Posterior vena cava (tissue), 2 donors: ENCODE measurements around the gene SCN8A. TPM values are rescaled to one million over a fixed set of nuclear protein-coding genes. Genes with fewer than 3 reads are reported as not detected.
A peak's percentile ranks its signal among the peaks of the same experiment; 100 is the strongest.
"Not testable (repeated sequence)": the region's sequence is repeated elsewhere in the genome, so short reads cannot be mapped to it uniquely, and the experiment has no call there.

Experiments used
- DNase-seq: peaks from one replicate; pipeline ENCODE4 v3.0.0-alpha.2; 2020; ENCODE audit warnings: low spot score
- intact Hi-C, 2 donors: fragments of 100-400 bp; cut with DNase I; formaldehyde crosslinking; loops; one replicate each; pipeline versions ENCODE4 v1.14.1 to v1.14.2; 2022 to 2023
- long read RNA-seq, 2 donors: library from polyadenylated mRNA; unstranded; transcript quantifications; one replicate each; pipeline ENCODE4 v2.0.0, GENCODE V29; 2020 to 2021
- total RNA-seq, 2 donors: library from RNA; stranded (reverse); fragmentation: NEBNext Ultra II Directional; extraction: Animal tissue kit (Norgen Biotek cat#: 25700); gene quantifications; one replicate each; pipeline ENCODE4 v1.2.1, GENCODE V29; 2021
- donor health status: DM: yes; HTN: yes; CAD: no.
- donor health status: DM: yes; HTN: yes; CAD: no.

The SCN8A gene
- under 1 TPM; 0.65 to 0.81 TPM for total RNA-seq
- long read RNA-seq, donor 1, result 0 reads
- long read RNA-seq, donor 2, partial matches to known transcripts, result 0 of 1 reads
- long read RNA-seq, donor 2, other reads (novel, unspliced or antisense), result 1 of 1 reads

DNA sequence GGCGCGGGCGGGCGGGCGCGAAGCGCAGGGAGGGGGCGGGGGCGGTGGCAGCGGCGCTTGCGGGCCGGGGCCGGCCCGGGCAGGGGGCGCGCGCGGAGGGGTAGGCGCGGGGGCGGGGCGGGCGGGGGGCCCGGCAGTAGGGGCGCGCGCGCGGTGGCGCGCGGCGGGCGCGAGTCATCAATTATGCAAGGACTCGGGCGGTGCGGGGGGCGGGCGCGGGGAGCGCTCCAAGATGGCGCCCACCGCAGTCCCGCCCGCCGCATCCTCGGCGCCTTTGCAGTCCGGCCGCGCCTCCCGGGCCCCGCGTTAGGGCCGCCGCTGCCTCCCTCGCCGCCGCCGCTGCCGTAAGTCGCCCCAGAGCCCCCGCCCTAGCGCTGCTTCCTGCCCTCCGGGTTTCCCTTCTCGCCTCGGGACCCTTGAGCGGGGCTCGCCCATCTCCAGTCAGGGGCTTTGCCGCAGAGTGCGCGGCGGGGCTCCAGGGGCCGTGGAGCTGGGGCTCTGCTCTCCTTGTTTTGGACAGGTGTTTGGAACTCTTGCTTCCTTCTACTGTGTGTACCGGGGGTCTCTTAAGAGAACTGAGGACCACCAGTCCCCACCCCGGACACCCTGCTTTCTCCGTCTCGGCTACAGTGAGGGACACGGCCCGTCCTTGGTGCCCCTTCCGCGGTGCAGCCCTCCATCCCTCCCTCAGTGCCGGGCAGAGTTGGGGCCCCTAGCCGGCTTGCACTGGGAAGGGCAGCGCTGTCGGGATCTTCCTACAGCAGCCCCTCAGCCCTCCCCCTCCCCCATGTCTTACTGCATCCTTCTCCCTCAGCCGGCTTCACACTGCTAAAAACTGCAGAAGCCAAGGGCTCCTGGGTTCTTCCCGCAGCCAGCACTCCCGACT, at the start of gene SCN8A:
Gene SCN8A, plus strand, starts transcription at position 218 of the 886 bp plus-strand sequence. CDS start 71,585 bp downstream, outside the sequence.
- intact Hi-C loops, result no loop called here

DNA sequence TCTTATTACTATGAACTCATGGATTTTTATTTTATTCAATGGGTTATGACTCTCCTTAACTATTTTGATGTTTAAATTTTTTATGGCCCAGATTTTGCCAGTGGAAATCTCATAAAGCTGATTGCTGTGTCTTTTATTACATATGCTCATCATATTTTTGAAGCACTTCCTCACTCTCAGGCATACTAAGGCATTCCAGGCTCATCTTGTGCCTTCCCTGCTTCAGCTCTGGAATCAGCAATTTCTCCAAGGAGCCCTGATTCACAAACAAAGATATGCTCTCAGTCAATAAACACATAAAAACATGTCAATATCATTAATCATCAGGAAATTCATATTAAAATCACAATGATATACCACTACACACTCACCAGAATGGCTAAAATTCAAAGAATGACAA, 44.9 kb upstream of the SCN8A start:
- intact Hi-C loops, result no loop called here
- DNase-seq, result no peak

More for the DNA sequence above, at the start of gene SCN8A:
- no peak for DNase-seq

DNA sequence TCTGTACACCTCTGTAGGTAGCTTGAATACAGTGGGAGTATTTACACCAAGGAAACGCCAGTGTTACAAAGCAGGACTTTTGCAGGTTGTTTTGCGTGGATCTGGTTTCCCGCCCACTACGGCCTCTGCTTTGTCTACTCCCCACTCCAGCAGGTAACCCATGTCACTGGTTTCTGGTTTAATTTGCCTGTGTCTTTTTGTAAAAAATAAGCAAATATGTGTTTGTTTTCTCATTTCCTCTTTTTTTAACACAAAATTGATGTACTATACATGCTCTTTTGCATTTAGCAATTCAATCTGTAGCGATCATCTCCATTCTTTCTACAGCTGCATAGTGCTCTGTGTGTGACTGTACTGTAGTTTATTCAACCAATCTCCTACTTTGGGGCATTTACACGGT, 43.4 kb upstream of the SCN8A start:
- intact Hi-C loops, result no loop called here
- DNase-seq, result no peak

DNA sequence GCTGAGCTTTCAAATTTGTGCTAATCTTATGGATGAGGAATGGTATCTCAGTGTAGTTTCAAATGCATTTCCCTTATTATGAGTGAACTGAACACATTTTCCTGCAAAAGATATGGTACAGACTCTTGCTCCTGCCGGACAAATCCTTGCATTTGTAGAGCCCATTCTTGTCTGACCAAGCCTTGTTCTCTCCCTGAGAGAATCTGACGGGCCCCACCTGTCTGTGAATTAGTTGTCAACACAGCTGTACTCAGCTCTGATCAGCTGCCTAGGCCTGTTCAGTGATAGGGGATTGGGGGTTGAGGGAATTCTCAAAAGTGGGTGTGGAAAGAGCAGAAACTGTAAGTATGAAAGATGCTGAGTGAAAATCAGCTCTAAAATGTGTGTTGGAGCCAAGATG, 42.8 kb upstream of the SCN8A start:
- DNase-seq, result peak; percentile 18
- intact Hi-C loops, result no loop called here

DNA sequence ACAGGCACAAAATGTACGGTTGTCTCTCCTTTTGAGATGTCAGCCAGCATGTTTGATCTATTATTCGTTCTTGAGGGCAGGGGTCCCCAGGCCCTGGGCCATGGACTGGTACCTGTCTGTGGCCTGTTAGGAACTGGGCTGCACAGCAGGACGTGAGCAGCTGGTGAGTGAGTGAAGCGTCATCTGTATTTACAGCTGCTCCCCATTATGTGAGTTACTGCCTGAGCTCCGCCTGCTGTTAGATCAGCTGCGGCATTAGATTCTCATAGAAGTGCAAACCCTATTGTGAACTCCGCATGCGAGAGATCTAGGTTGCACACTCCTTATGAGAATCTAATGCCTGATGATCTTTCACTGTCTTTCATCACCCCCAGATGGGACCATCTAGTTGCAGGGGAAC, 41.4 kb upstream of the SCN8A start:
- intact Hi-C loops, result no loop called here
- no peak for DNase-seq

DNA sequence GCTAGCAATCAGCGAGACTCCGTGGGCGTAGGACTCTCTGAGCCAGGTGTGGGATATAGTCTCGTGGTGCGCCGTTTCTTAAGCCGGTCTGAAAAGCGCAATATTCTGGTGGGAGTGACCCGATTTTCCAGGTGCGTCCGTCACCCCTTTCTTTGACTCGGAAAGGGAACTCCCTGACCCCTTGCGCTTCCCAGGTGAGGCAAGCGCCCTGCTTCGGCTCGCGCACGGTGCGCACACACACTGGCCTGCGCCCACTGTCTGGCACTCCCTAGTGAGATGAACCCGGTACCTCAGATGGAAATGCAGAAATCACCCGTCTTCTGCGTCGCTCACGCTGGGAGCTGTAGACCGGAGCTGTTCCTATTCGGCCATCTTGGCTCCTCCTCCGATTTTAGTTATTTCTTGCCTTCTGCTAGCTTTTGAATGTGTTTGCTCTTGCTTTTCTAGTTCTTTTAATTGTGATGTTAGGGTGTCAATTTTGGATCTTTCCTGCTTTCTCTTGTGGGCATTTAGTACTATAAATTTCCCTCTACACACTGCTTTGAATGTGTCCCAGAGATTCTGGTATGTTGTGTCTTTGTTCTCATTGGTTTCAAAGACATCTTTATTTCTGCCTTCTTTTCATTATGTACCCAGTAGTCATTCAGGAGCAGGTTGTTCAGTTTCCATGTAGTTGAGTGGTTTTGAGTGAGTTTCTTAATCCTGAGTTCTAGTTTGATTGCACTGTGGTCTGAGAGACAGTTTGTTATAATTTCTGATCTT, 22.6 kb upstream of the SCN8A start:
- DNase-seq, intact Hi-C loops: not testable (repeated sequence)

DNA sequence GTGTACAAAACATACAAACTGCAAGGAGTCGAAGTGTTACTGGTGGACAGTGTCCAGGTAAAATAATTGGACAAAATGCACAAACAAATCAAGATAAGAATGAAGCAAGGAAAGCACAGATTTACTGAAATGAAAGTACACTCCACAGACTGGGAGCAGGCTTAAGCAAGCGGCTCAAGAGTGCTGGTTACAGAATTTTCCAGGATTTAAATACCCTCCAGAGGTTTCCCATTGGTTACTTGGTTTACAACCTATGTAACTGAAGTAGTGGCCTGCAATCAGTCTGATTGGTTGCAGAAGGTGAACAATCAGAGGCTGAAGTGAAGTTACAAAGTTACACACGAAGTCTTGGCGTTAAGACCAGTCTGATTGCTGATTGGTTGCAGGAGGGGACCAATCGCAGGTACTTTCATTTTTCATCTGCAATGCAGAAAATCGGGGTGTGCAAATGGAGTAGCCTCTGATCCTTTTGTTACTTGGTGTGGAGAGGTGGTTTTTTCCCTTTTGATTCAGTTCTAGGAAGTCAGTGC, 11.6 kb upstream of the SCN8A start:
- no peak for DNase-seq
- intact Hi-C loops, result no loop called here

DNA sequence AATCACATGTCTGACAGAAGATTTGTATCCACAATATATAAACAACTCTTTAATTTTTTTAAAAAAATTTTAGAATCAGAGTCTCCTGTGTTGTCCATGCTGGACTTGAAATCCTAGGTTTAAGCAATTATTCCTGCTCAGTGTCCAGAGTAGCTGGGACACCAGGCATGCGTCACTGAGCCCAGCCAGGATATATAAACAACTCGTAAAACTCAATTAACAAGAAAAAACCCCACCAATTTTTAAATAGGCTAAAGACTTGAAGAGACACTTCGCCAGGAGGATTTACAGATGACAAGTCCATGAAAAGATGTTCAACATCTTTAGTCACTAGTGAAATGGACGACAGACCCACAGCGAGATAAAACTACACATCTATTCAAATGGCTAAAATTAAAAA, 2.0 kb upstream of the SCN8A start:
- DNase-seq, result no peak
- intact Hi-C loops, result no loop called here

DNA sequence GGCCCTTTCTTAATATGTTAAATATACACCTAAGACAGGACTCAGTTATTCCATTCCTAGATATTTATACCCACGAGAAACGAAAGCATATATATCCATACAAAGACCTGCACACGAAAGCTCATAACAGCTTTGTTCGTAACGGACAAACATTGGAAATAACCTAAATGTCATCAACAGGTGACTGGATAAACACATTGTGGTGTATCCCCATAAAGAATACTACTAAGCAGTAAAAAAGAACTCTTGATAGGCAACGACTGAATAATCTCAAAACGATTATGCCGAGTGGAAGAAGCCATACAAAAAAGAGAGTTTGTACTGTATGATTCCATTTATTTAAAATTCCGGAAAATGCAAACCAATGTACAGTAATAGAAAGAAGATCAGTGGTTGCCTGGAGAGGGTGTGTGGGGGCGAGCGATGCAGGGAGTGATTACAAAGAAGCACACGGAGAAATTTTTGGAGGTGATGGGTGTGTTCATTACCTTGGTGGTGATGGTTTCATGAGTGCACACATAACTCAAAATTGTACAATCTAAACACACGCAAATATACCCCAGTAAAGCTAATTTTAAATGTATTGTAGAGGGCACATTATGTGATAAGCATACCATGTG, 1.4 kb upstream of the SCN8A start:
- intact Hi-C loops, result no loop called here
- no peak for DNase-seq

DNA sequence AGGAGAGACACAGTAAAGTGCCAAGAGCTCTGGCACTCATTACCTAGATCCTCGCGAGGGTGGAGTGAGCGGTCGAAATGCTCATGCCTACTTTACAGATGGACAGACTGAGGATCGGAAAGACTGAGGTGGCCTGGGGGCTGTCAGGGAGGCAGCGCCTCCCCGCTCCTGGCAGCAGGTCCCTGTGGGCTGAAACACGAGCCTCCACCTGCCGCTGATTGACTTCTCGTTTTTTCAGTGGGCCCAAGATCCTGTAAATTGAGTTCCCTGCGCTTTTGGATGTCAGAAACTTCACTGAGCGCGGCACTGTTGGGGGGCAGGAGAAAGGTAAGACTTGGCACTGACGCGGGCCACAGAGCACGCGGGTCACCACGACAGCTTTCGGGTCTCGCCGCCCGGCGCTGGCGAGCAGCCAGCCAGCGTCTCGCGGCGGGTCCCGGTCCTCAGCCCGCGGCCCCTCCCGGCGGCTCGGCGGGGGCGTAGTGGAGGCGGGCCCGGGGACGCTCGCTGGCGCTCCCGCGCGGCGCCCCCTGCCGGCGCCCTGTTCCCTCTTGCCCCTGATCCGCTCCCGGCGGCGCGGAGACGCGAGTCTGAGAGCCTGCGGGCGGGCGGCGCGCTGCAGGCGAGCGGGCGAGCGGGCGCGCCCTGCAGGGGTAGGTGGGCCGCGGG, 552 bp upstream of the SCN8A start:
- intact Hi-C loops, result no loop called here
- DNase-seq, result peak; percentile 83

DNA sequence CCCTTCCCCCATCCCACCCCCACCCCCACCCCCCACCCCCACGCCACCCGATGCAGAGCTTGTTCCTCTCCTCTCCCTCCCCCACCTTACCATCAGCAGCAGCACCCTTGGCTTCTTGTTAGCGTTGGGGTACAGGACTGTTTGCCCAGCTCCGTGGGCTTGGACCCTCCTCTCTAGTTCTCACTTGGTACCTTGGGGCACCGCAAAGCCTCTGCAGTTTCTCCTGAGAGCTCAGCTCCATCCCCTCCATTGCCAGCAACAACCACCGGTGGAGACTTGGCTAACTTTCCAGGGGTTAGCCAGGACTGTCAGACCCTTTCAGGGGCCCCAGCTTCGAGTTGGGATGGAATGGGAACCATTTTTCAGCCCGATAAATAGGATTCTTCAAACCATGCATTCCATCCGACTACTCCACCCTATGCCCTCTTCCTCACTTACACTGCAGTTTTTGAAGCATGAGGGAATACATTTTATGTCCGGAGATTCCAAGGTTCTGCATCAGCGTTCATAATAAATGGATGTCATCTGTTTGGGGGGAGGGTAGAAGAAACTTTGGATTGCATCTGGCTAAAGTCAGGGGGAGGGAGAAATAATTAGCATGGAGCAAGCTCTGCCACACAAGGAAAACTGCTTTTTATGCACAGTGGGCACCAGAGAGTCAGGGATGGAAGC, 1.1 kb downstream of the SCN8A start:
- no peak for DNase-seq

DNA sequence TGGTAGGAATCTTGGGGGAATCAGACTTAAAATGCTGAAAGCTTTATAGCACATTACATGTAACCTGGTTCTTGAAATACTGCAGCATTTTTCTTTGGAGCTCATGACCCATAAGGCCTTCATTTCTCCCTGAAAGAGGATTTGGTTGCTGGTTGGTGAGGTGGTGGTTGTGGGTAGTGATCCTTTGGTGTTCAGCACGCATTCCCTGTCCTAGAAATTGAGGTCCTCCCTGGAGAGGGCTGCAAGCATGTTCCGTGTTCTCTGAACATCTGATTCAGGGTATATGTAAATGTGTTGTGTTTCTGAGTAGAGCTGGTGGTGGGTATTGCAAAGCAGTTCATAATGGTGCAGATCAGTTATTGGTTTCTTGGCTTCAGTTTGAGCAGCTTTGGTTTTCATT, 2.0 kb downstream of the SCN8A start:
- intact Hi-C loops, result no loop called here

More for the DNA sequence above, 1.1 kb downstream of the SCN8A start:
- intact Hi-C loops, result no loop called here

DNA sequence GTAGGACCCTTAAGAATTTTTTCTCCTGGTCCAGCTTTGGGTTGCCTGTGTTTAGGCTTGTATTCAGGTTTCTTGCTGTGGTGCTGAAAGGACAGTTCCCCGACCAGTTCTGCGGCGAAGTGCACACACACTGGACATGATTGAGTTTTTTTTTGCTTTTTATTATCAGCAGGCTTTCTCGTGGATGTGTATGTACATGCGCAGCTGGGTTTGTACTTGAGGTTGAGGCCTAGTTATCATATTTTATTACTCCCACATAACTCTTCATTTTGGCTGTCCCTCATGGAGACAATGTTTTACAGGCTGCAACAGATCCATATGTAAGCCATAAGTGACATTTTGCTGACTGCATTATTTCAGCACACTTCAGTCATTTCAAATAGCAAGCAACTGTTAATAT, 2.5 kb downstream of the SCN8A start:
- no peak for DNase-seq
- intact Hi-C loops, result no loop called here

More for the DNA sequence above, 2.0 kb downstream of the SCN8A start:
- DNase-seq, result no peak

DNA sequence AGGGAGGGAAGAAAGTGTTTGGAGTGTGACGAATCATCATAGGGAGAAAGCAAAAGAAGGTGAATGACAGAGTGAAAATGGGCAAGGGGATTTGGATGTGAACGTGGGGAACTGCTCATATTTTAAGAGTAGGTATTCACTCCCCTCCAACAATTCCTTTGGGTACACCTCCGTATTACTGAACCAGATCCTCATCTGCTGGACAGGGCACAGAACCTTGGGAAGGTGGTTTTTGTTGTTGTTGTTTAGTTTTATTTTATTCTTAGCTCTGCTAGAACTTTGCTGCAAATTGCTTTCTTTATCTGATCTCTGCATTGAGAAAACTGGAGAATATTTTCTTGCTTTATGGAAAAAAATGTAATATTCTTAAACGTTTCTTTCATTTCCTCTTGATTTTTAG, 7.1 kb downstream of the SCN8A start:
- no peak for DNase-seq
- intact Hi-C loops, result no loop called here

DNA sequence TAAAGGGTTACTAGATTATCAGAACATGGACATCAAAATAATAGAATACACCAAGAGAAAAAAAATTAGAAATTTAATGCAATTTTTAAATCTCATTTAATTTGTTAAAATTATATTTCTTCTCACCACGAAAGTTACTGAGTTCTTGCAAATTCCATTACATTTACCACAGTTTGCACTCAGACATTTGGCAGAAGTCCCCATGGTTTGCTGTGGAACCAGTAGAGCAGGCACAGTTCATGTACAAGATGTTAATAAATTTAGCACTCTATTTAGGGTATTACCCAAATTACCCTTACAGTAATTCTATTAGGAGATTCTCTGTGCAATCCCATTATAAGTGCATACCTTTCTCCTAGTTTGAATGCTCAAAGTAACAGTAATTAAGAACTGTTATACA, 9.7 kb downstream of the SCN8A start:
- intact Hi-C loops, result no loop called here

DNA sequence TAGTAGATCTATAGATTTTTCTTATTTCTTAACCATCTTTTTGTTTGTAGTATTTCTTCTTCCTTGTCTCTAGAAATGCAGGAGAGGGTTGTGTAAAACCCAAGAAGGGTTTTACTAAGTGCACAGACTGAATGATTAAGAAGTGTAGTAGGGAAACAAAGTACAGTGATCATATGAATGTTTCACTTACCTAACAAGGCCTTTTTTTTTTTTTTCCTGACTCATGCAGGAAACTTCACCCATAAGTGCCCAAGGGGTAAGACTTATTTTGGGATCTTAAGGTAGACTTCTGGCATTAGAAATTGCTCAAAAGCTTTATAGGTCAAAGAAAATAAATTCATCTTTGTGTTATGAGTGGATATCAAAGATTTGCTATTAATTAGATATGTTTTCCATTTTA, 10.2 kb downstream of the SCN8A start:
- intact Hi-C loops, result no loop called here
- DNase-seq, result no peak

More for the DNA sequence above, 9.7 kb downstream of the SCN8A start:
- DNase-seq, result no peak

DNA sequence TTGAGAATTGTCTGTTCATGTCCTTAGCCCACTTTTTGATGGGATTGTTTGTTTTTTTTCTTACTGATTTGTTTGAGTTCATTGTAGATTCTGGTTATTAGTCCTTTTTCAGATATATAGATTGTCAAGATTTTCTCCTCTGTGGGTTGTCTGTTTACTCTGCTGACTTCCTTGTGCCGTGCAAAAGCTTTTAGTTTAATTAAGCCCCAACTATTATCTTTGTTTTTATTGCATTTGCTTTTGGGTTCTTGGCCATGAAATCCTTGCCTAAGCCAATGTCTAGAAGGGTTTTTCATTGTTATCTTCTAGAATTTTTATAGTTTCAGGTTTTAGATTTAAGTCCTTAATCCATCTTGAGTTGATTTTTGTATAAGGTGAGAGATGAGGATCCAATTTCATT, 14.9 kb downstream of the SCN8A start:
- DNase-seq, intact Hi-C loops: not testable (repeated sequence)

DNA sequence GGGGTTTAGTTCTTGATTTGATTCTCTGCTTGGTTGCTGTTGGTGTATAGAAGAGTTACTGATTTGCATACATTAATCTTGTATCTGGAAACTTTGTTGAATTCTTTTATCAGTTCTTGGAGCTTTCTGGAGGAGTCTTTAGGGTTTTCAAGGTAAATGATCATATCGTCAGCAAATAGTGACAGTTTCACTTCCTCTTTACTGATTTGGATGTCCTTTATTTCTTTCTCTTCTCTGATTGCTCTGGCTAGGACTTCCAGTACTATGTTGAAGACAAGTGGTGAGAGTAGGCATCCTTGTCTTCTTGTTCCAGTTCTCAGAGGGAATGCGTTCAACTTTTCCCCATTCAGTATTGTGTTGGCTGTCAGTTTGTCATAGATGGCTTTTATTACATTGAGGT, 16.2 kb downstream of the SCN8A start:
- intact Hi-C loops, DNase-seq: not testable (repeated sequence)

DNA sequence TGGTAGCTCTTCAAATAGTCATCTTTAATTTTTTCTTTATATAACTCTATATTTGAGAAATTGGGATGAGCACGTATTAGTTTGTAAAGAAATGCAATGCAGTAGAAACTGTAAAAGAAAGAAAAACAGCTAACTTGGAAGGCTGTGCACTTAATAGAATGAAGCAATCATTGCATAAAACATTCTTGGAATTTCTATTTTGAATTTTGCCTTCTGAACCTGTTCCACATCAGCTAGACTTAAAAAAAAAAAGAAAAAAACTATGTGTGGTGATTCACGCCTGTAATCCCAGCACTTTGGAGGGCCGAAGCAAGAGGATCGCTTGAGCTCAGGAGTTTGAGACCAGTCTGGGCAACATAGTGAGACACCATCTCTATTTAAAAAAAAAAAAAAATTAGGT, 29.4 kb downstream of the SCN8A start:
- intact Hi-C loops, result no loop called here

More for the DNA sequence above, 29.4 kb downstream of the SCN8A start:
- DNase-seq, result no peak
